Panc1 (cell line): ENCODE measurements around the gene FAM217B. TPM values are rescaled to one million over a fixed set of nuclear protein-coding genes. Genes with fewer than 3 reads are reported as not detected.

Source experiments
- ATAC-seq: fragments of 200-7000 bp; cut with Tn5 transposase; 2 replicates; pipeline ENCODE4 v1.9.1; 2020; ENCODE audit warnings: mild to moderate bottlenecking, moderate library complexity
- BruUV-seq: library from RNA; stranded (reverse); fragments of 400-500 nt; replicated peaks from 2 replicates; lab custom pipeline; 2021; lab: Mats Ljungman, UMichigan
- CTCF ChIA-PET: fragments of 300-600 bp; sonication (Branson Sonifier 250); formaldehyde crosslinking; loops from one replicate; lab custom pipeline; 2022; ENCODE audit warnings: antibody characterized with exemption; lab: Charles Lee
- POLR2A ChIA-PET: fragments of 300-600 bp; sonication (Branson Sonifier 250); formaldehyde crosslinking; loops from one replicate; lab custom pipeline; 2022; ENCODE audit warnings: antibody characterized with exemption; lab: Charles Lee
- DNase-seq: peaks from one replicate; pipeline ENCODE4 v3.0.0-alpha.2; 2010; ENCODE audit warnings: low read depth, low spot score
- H3K27ac ChIP-seq: 2 replicates; pipeline ENCODE4 v1.5.1; 2011; ENCODE audit warnings: mild to moderate bottlenecking, low read length, inconsistent platforms
- H3K27me3 ChIP-seq: fragments of 200-500 bp; sonication (Bioruptor generic); 2 replicates; pipeline ENCODE4 v1.6.0; 2014; ENCODE audit warnings: low read length, inconsistent platforms; ENCODE audit not compliant: control insufficient read depth, insufficient read depth
- H3K36me3 ChIP-seq: fragments of 200-500 bp; sonication (Bioruptor generic); 2 replicates; pipeline ENCODE4 v1.5.1; 2014; ENCODE audit warnings: inconsistent platforms, mild to moderate bottlenecking, low read length, moderate library complexity; ENCODE audit not compliant: control insufficient read depth, insufficient read depth
- H3K4me1 ChIP-seq: 2 replicates; pipeline ENCODE4 v1.5.1; 2011; ENCODE audit warnings: inconsistent platforms, mild to moderate bottlenecking, low read length, moderate library complexity; ENCODE audit not compliant: control insufficient read depth, insufficient read depth
- H3K4me3 ChIP-seq, 2 experiments: 2 replicates each; pipeline ENCODE4 v1.5.1; 2011 to 2012; ENCODE audit warnings: low read depth in 2 of 2, low read length in 2 of 2, mild to moderate bottlenecking in 2 of 2, inconsistent platforms in 1 of 2, moderate library complexity in 1 of 2
- H3K9me3 ChIP-seq: fragments of 200-500 bp; sonication (Bioruptor generic); 2 replicates; pipeline ENCODE4 v1.5.1; 2014; ENCODE audit warnings: low read depth, mild to moderate bottlenecking, inconsistent platforms, low read length, moderate library complexity; ENCODE audit not compliant: control insufficient read depth, insufficient read depth
- POLR2AphosphoS5 ChIP-seq: IDR thresholded peaks from 2 replicates; pipeline ENCODE4 v1.6.1; 2012; ENCODE audit warnings: mild to moderate bottlenecking, low read depth, low read length, moderate library complexity
- SIN3A ChIP-seq: IDR thresholded peaks from 2 replicates; pipeline ENCODE4 v1.6.1; 2012; ENCODE audit warnings: low read depth, mild to moderate bottlenecking, low read length, moderate library complexity, borderline replicate concordance; ENCODE audit not compliant: insufficient read depth
- TCF7L2 ChIP-seq: IDR thresholded peaks from 2 replicates; pipeline ENCODE4 v1.6.1; 2011; ENCODE audit warnings: mild to moderate bottlenecking, low read depth, low read length, inconsistent platforms
- in situ Hi-C: cut with HindIII; loops from 2 replicates; pipeline ENCODE4 v1.10.0; 2016; ENCODE audit warnings: low sequenced_read_pairs, low pct_unique_long_range_greater_than_20kb
- intact Hi-C: fragments of 100-400 bp; cut with micrococcal nuclease; formaldehyde crosslinking; loops from one replicate; pipeline ENCODE4 v1.10.0; 2022; ENCODE audit not compliant: unreplicated experiment
- total RNA-seq: library from RNA; stranded (reverse); gene quantifications from one replicate; pipeline ENCODE4 v1.2.1, GENCODE V29; 2021; ENCODE audit not compliant: unreplicated experiment
- TF ChIP-seq, protein P1 (sequence below), 2 experiments: IDR thresholded peaks; 2 replicates each; pipeline ENCODE4 v1.6.1; 2011 to 2012; ENCODE audit warnings: low read depth in 2 of 2, control low read depth in 1 of 2, low read length in 1 of 2, mild to moderate bottlenecking in 1 of 2, moderate library complexity in 1 of 2; ENCODE audit not compliant: insufficient read depth in 1 of 2
- TF ChIP-seq, protein P2 (sequence below): fragments of 450-650 bp; IDR thresholded peaks from 2 replicates; pipeline ENCODE4 v1.5.1; 2017; ENCODE audit warnings: mild to moderate bottlenecking

Gene FAM217B
- total RNA-seq, 1 experiment from 2014 or later, result 24.4 TPM

DNA sequence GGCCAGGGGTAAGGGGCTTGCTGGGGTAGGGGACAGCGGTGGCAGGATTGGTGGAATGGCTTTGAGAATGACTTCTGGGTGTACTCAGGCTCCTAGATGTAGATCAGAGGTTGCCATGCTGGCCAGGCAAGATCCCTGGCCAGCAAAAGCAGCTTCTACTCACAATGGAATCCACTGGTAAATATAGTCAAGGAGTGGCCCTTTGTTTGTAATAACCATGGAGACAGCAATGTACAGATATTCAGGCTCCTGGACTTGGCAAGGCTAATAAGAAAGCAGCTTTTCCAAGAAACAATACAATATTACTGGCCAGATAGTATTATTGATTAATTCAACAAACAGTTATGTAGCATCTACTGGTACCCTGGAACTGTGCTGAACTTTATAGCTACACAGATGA, 55.9 kb downstream of the FAM217B start:
- no peaks in the 10 kb centered on the region for H3K4me1 ChIP-seq
- ChIA-PET POLR2A (no interaction called here), CTCF (no interaction called here)

DNA sequence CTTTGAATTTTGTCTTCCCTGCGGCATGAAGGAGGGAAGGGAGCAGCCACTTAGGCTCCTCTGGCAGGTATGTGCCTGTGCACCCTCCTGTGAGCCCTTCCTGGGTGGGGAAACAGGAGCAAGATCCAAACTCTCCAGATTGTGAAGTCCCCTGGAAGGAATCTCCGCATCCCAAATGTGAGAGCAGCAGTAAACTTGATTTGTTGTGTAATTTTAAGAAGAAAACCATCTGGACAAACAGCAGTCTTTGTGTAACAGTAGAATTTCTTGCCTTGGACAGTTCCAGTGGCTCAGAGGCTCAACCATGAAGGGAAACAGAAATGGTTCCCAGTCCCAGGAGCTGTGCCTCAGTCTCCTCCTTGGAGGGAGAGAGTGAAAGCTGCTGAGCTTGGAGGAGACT, 57.7 kb downstream of the FAM217B start:
- ATAC-seq (no peak), DNase-seq (no peak)
- intact Hi-C loops (no loop called here), in situ Hi-C loops (no loop called here)
- Histone ChIP-seq H3K27me3 (peaks cover 2% of the 10 kb centered on the region), H3K4me1 (no peaks in the 10 kb centered on the region), H3K4me3 (no peak overlapping the region), H3K36me3 (no peaks in the 10 kb centered on the region), H3K9me3 (no peaks in the 10 kb centered on the region), H3K27ac (no peak overlapping the region)
- TF ChIP-seq SIN3A, result no peak
- TF ChIP-seq, protein P1, sequence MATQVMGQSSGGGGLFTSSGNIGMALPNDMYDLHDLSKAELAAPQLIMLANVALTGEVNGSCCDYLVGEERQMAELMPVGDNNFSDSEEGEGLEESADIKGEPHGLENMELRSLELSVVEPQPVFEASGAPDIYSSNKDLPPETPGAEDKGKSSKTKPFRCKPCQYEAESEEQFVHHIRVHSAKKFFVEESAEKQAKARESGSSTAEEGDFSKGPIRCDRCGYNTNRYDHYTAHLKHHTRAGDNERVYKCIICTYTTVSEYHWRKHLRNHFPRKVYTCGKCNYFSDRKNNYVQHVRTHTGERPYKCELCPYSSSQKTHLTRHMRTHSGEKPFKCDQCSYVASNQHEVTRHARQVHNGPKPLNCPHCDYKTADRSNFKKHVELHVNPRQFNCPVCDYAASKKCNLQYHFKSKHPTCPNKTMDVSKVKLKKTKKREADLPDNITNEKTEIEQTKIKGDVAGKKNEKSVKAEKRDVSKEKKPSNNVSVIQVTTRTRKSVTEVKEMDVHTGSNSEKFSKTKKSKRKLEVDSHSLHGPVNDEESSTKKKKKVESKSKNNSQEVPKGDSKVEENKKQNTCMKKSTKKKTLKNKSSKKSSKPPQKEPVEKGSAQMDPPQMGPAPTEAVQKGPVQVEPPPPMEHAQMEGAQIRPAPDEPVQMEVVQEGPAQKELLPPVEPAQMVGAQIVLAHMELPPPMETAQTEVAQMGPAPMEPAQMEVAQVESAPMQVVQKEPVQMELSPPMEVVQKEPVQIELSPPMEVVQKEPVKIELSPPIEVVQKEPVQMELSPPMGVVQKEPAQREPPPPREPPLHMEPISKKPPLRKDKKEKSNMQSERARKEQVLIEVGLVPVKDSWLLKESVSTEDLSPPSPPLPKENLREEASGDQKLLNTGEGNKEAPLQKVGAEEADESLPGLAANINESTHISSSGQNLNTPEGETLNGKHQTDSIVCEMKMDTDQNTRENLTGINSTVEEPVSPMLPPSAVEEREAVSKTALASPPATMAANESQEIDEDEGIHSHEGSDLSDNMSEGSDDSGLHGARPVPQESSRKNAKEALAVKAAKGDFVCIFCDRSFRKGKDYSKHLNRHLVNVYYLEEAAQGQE (IDR thresholded peaks at IDR 0.05; ENCODE audit: insufficient read depth in 1 of 2, low read depth in 2 of 2, low read length in 1 of 2), result no peak
- POLR2A ChIA-PET, result no interaction called here
- no TSS peak for BruUV-seq
- CTCF ChIA-PET, result no interaction called here

More for the DNA sequence above, 55.9 kb downstream of the FAM217B start:
- no peaks in the 10 kb centered on the region for H3K9me3 ChIP-seq
- in situ Hi-C loops, result no loop called here
- intact Hi-C loops, result no loop called here
- TF ChIP-seq TCF7L2 (no peak), POLR2AphosphoS5 (no peak)
- TF ChIP-seq, protein P2, sequence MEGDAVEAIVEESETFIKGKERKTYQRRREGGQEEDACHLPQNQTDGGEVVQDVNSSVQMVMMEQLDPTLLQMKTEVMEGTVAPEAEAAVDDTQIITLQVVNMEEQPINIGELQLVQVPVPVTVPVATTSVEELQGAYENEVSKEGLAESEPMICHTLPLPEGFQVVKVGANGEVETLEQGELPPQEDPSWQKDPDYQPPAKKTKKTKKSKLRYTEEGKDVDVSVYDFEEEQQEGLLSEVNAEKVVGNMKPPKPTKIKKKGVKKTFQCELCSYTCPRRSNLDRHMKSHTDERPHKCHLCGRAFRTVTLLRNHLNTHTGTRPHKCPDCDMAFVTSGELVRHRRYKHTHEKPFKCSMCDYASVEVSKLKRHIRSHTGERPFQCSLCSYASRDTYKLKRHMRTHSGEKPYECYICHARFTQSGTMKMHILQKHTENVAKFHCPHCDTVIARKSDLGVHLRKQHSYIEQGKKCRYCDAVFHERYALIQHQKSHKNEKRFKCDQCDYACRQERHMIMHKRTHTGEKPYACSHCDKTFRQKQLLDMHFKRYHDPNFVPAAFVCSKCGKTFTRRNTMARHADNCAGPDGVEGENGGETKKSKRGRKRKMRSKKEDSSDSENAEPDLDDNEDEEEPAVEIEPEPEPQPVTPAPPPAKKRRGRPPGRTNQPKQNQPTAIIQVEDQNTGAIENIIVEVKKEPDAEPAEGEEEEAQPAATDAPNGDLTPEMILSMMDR, result no peak
- TF ChIP-seq, protein P1 (IDR thresholded peaks at IDR 0.05; ENCODE audit: insufficient read depth in 1 of 2, low read depth in 2 of 2, low read length in 1 of 2), result no peak
- H3K27ac ChIP-seq, result no peak overlapping the region
- DNase-seq (no peak), ATAC-seq (no peak)
- H3K36me3 ChIP-seq, result no peaks in the 10 kb centered on the region
- peaks cover 2% of the 10 kb centered on the region; the same call in 1 of the 2 replicates for H3K27me3 ChIP-seq
- H3K4me3 ChIP-seq, result no peak overlapping the region
- BruUV-seq, result no TSS peak

Other genes with a start within 250 kb of the FAM217B start
- 39.7 TPM for gene SYCP2, start 6.8 kb upstream of the FAM217B start, total RNA-seq
- 7.9 TPM for gene PPP1R3D, start 84 bp upstream of the FAM217B start, total RNA-seq
- 0.46 TPM for gene CDH26, start 18.0 kb downstream of the FAM217B start, total RNA-seq